ENCODE data around the gene KLHL29. TPM values are rescaled to one million over a fixed set of nuclear protein-coding genes. Genes with fewer than 3 reads are reported as not detected.

The KLHL29 gene
- total RNA-seq, 1 experiment from 2014 or later: 2.4 TPM

GRCh38 chr2:23376075-23376474 is 8.9 kb upstream of the KLHL29 start:
- H3K9ac ChIP-seq (ENCODE audit: extremely low read depth, insufficient read length, low read length): no peak overlapping the region
- TF ChIP-seq CTCF (conservative IDR thresholded peaks at IDR 0.05): no peak
- H4K8ac ChIP-seq (replicated peaks; ENCODE audit: insufficient read length, low read depth, low read length): no peak overlapping the region
- H4K20me1 ChIP-seq (ENCODE audit: control insufficient read depth, insufficient read depth, insufficient read length): no peaks in the 10 kb centered on the region
- no peak for DNase-seq
- Mint-ChIP-seq H3K4me1 (peaks cover 13 to 14% of the 10 kb centered on the region in 2 experiments), H3K9me3 (0 out of 5 replicates have a peak, but pooled peaks cover 0 to 2% of the 10 kb centered on the region in 2 experiments), H3K27ac (peak overlapping the region in 1 of 3 experiments; percentile 44; a peak in 1 of 7 replicates), H3K27me3 (ENCODE audit: low read depth) (peaks cover 34% of the 10 kb centered on the region), H3K4me3 (no peak overlapping the region), H3K36me3 (ENCODE audit: insufficient read depth in 1 of 3, low read depth in 3 of 3) (no peaks in the 10 kb centered on the region; a peak in 1 of 7 replicates)
- no peak overlapping the region for H3K14ac ChIP-seq (ENCODE audit: insufficient read depth, low read length)
- H2BK15ac ChIP-seq (ENCODE audit: low read depth, low read length): no peak overlapping the region
- H3K27me3 ChIP-seq (ENCODE audit: insufficient read depth, low read length): no peaks in the 10 kb centered on the region; the same call in 1 of the 2 replicates
- no peak overlapping the region for H4K5ac ChIP-seq (ENCODE audit: insufficient read length, low read depth, low read length)
- no peaks in the 10 kb centered on the region for H3K23me2 ChIP-seq (ENCODE audit: insufficient read length, low read depth, low read length, poor library complexity, severe bottlenecking)
- H3K4me2 ChIP-seq (ENCODE audit: insufficient read depth, insufficient read length, low read length): no peak overlapping the region
- H3K56ac ChIP-seq (ENCODE audit: insufficient read length, low read depth, low read length): no peak overlapping the region
- no peak overlapping the region for H3T11ph ChIP-seq (ENCODE audit: low read length)
- no peaks in the 10 kb centered on the region for H3K9me3 ChIP-seq (ENCODE audit: control insufficient read depth, low read depth, low read length)
- H3K4ac ChIP-seq (ENCODE audit: low read depth, low read length): no peak overlapping the region
- WGBS (ENCODE audit: extremely low coverage, insufficient read length, low lambda C conversion rate): no CpG with 5 or more reads among the region's 5 CpGs
- H3K18ac ChIP-seq (ENCODE audit: insufficient read length, low read depth, low read length): no peak overlapping the region
- H3K23ac ChIP-seq (ENCODE audit: insufficient read length, low read depth, low read length): no peak overlapping the region
- H3K4me1 ChIP-seq (ENCODE audit: insufficient read depth, low read length): no peaks in the 10 kb centered on the region; the same call in 1 of the 2 replicates
- no peak overlapping the region for H2AFZ ChIP-seq (ENCODE audit: low read length)
- no peak overlapping the region for H2BK12ac ChIP-seq (ENCODE audit: insufficient read length, low read depth, low read length)
- no peak overlapping the region for H4K91ac ChIP-seq (ENCODE audit: insufficient read length, low read depth, low read length)
- no peak overlapping the region for H2BK5ac ChIP-seq (ENCODE audit: insufficient read length, low read length)
- no peak overlapping the region for H3K27ac ChIP-seq (ENCODE audit: insufficient read length, low read depth, low read length)
- H2BK120ac ChIP-seq (ENCODE audit: low read depth, low read length, poor library complexity, severe bottlenecking): no peak overlapping the region
- H2AK5ac ChIP-seq (ENCODE audit: insufficient read length, low read length): no peak overlapping the region
- no peaks in the 10 kb centered on the region for H3K79me2 ChIP-seq (ENCODE audit: insufficient read depth, low read length)
- no peak overlapping the region for H2BK20ac ChIP-seq (ENCODE audit: low read depth, low read length, poor library complexity, severe bottlenecking)
- H3K79me1 ChIP-seq (ENCODE audit: insufficient read depth, low read depth, low read length, poor library complexity, severe bottlenecking): no peaks in the 10 kb centered on the region
